Lung (tissue), 12 donors: ENCODE results near the gene PTPRG. TPM values are rescaled to one million over a fixed set of nuclear protein-coding genes. Genes with fewer than 3 reads are reported as not detected.

Experiments
- ATAC-seq: fragments of 200-7000 bp; cut with Tn5 transposase; one replicate; pipeline ENCODE4 v1.9.1; 2020; ENCODE audit warnings: moderate number of reproducible peaks; ENCODE audit not compliant: insufficient read depth, low FRiP score
- DNase-seq, 3 donors: peaks; one replicate each; pipeline ENCODE4 v3.0.0-alpha.2; 2013 to 2017
- H3K27ac ChIP-seq, 2 donors: one replicate each; pipeline ENCODE4 v1.5.1; 2013; ENCODE audit warnings: mild to moderate bottlenecking in 2 of 2, moderate library complexity in 2 of 2, control low read depth in 1 of 2, inconsistent platforms in 1 of 2, low read depth in 1 of 2, low read length in 1 of 2
- H3K27me3 ChIP-seq, 3 donors: one replicate each; pipeline ENCODE4 v1.5.1; 2013; ENCODE audit warnings: low read length in 2 of 3; ENCODE audit not compliant: control insufficient read depth in 3 of 3, insufficient read depth in 3 of 3
- H3K36me3 ChIP-seq, 4 donors: one replicate each; pipeline ENCODE4 v1.5.1; 2013; ENCODE audit warnings: low read length in 4 of 4, mild to moderate bottlenecking in 1 of 4, moderate library complexity in 1 of 4; ENCODE audit not compliant: control insufficient read depth in 4 of 4, insufficient read depth in 4 of 4
- H3K4me1 ChIP-seq, 5 donors: one replicate each; pipeline ENCODE4 v1.5.1; 2013; ENCODE audit warnings: low read length in 5 of 5, mild to moderate bottlenecking in 2 of 5, moderate library complexity in 1 of 5; ENCODE audit not compliant: control insufficient read depth in 5 of 5, insufficient read depth in 5 of 5
- H3K4me3 ChIP-seq: one replicate; pipeline ENCODE4 v1.5.1; 2013; ENCODE audit warnings: mild to moderate bottlenecking, control low read depth, moderate library complexity
- H3K9ac ChIP-seq, 2 donors: one replicate each; pipeline ENCODE4 v1.5.1; 2013; ENCODE audit warnings: low read length in 2 of 2, control low read depth in 1 of 2; ENCODE audit not compliant: insufficient read depth in 1 of 2
- H3K9me3 ChIP-seq, 4 donors: one replicate each; pipeline ENCODE4 v1.5.1; 2013; ENCODE audit warnings: low read length in 3 of 4, mild to moderate bottlenecking in 1 of 4, moderate library complexity in 1 of 4; ENCODE audit not compliant: control insufficient read depth in 4 of 4, insufficient read depth in 3 of 4
- CTCF ChIP-seq: IDR thresholded peaks from 2 replicates; pipeline ENCODE4 v1.5.1; 2012; ENCODE audit warnings: mild to moderate bottlenecking; ENCODE audit errors: control extremely low read depth, extremely low read depth
- WGBS, 2 donors: extraction: QIAGEN DNeasy Blood & Tissue Kit; methylation state at CpG; one replicate each; pipeline ENCODE4 v1.1.7; 2013; 5-methylcytosine and 5-hydroxymethylcytosine counted together
- polyA plus RNA-seq, 2 donors: library from polyadenylated mRNA; stranded (reverse); fragments of 200-250 nt; gene quantifications; one replicate each; pipeline ENCODE4 v1.2.1, GENCODE V29; 2013
- total RNA-seq, 2 donors: library from RNA; depleted of rRNA in 1 of 2; stranded (reverse); fragments of >200 nt in 1 of 2; gene quantifications; one replicate each; pipeline ENCODE4 v1.2.1, GENCODE V29; 2014 to 2021
- donor health status: control.
- donor health status: control.
- donor health status: Bipolar disorder and iron deficiency.
- donor health status: healthy.
- donor health status: DM: yes; HTN: yes; CAD: no.

PTPRG gene
- total and polyA plus RNA-seq, 4 donors: 8.5 to 131 (median 75.9) TPM

- Histone ChIP-seq H3K27ac (no peak overlapping the region), H3K36me3 (peaks cover 0 to 4% (median 0%) of the 10 kb centered on the region in 4 donors), H3K9me3 (peaks cover 0 to 2% (median 0%) of the 10 kb centered on the region in 4 donors), H3K4me1 (peaks cover 0 to 32% (median 20%) of the 10 kb centered on the region in 5 donors), H3K9ac (no peak overlapping the region), H3K27me3 (no peaks in the 10 kb centered on the region), H3K4me3 (no peak overlapping the region)
- no peak for DNase-seq
- ATAC-seq: no peak
- 89 to 90% methylated on average over 8 of the region's 8 CpGs for WGBS, 2 donors
- no peak for TF ChIP-seq CTCF
Observed at GRCh38 chr3:61929617-61930016, 368.2 kb downstream of the PTPRG start.

- ATAC-seq (no peak), DNase-seq (no peak)
- Histone ChIP-seq H3K36me3 (peaks cover 0 to 7% (median 0%) of the 10 kb centered on the region in 4 donors), H3K27me3 (no peaks in the 10 kb centered on the region), H3K27ac (no peak overlapping the region), H3K9me3 (peaks cover 0 to 2% (median 0%) of the 10 kb centered on the region in 4 donors), H3K4me1 (peaks cover 0 to 10% (median 8%) of the 10 kb centered on the region in 5 donors), H3K4me3 (no peak overlapping the region), H3K9ac (no peak overlapping the region)
- 93 to 94% methylated on average over 6 of the region's 6 CpGs for WGBS, 2 donors
- TF ChIP-seq CTCF: no peak
Observed at GRCh38 chr3:61932499-61932898, 371.1 kb downstream of the PTPRG start.

- no peak for DNase-seq
Observed at GRCh38 chr3:61933798-61934504, 372.6 kb downstream of the PTPRG start.

More at GRCh38 chr3:61933798-61934504, 372.6 kb downstream of the PTPRG start:
- Histone ChIP-seq H3K36me3 (peaks cover 0 to 7% (median 0%) of the 10 kb centered on the region in 4 donors), H3K27ac (no peak overlapping the region), H3K4me3 (no peak overlapping the region), H3K4me1 (peaks cover 0 to 2% (median 0%) of the 10 kb centered on the region in 5 donors), H3K9ac (no peak overlapping the region), H3K27me3 (no peaks in the 10 kb centered on the region), H3K9me3 (peaks cover 0 to 2% (median 0%) of the 10 kb centered on the region in 4 donors)
- 91 to 95% methylated on average over 5 of the region's 5 CpGs for WGBS, 2 donors
- TF ChIP-seq CTCF: no peak
- ATAC-seq: no peak
